HCT116 (cell line): ENCODE measurements around the gene C6orf47. TPM values are rescaled to one million over a fixed set of nuclear protein-coding genes. Genes with fewer than 3 reads are reported as not detected.

Experiments used
- ATAC-seq: fragments of 200-7000 bp; cut with Tn5 transposase; 2 replicates; pipeline ENCODE4 v1.9.1; 2020; ENCODE audit warnings: mild to moderate bottlenecking, moderate library complexity
- BruUV-seq: library from RNA; stranded (reverse); fragments of 400-500 nt; replicated peaks from 2 replicates; lab custom pipeline; 2021; lab: Mats Ljungman, UMichigan
- CTCF ChIA-PET: fragments of 300-600 bp; sonication (Branson Sonifier 250); formaldehyde crosslinking; loops from one replicate; lab custom pipeline; 2021; ENCODE audit warnings: antibody characterized with exemption; lab: Charles Lee
- POLR2A ChIA-PET: fragments of 300-600, 350-600 bp; sonication (Branson Sonifier 250); formaldehyde crosslinking; loops from one replicate; lab custom pipeline; 2021; ENCODE audit warnings: antibody characterized with exemption; lab: Charles Lee
- RAD21 ChIA-PET, 2 experiments: fragments of 300-600 bp; sonication (Branson Sonifier 250); formaldehyde crosslinking; loops; one replicate each; lab custom pipeline; 2023; ENCODE audit warnings: low total read pairs in 2 of 2; ENCODE audit not compliant: uncharacterized antibody in 2 of 2, unreplicated experiment in 2 of 2, low non-redundant PET in 1 of 2; lab: Charles Lee
- DNase-seq: peaks from one replicate; pipeline ENCODE4 v3.0.0-alpha.2; 2010; ENCODE audit warnings: low read depth, low spot score
- H2AFZ ChIP-seq: fragments of 200-600 bp; shearing (Covaris generic), sonication (generic); 2 replicates; pipeline ENCODE4 v1.6.1; 2017; ENCODE audit warnings: low read depth, mixed run types, mixed read lengths, antibody characterized with exemption, low read length; ENCODE audit not compliant: poor library complexity, severe bottlenecking
- H3K27ac ChIP-seq: 2 replicates; pipeline ENCODE4 v1.5.1; 2012; ENCODE audit warnings: low read depth, low read length
- H3K27me3 ChIP-seq: fragments of 200-600 bp; sonication (generic); 2 replicates; pipeline ENCODE4 v1.6.1; 2016; ENCODE audit warnings: mixed run types, low read length, mixed read lengths; ENCODE audit not compliant: insufficient read depth
- H3K36me3 ChIP-seq, 2 experiments: fragments of 200-500 bp in 1 of 2; fragments of 200-600 bp in 1 of 2; sonication (Bioruptor generic) in 1 of 2; sonication (generic) in 1 of 2; 2 replicates each; pipeline versions ENCODE4 v1.5.1 to v1.6.1; 2014 to 2016; ENCODE audit warnings: low read length in 2 of 2, inconsistent platforms in 1 of 2, mixed read lengths in 1 of 2, mixed run types in 1 of 2; ENCODE audit not compliant: insufficient read depth in 2 of 2, control insufficient read depth in 1 of 2
- H3K4me1 ChIP-seq, 2 experiments: fragments of 200-600 bp in 1 of 2; sonication (generic) in 1 of 2; 2 replicates each; pipeline versions ENCODE4 v1.5.1 to v1.6.1; 2012 to 2017; ENCODE audit warnings: low read length in 2 of 2, inconsistent platforms in 1 of 2, mild to moderate bottlenecking in 1 of 2, mixed read lengths in 1 of 2, mixed run types in 1 of 2, moderate library complexity in 1 of 2; ENCODE audit not compliant: insufficient read depth in 2 of 2, control insufficient read depth in 1 of 2
- H3K4me2 ChIP-seq: fragments of 200-600 bp; sonication (generic); 2 replicates; pipeline ENCODE4 v1.6.1; 2017; ENCODE audit warnings: mixed run types, low read length, mixed read lengths
- H3K4me3 ChIP-seq, 2 experiments: fragments of 200-600 bp in 1 of 2; sonication (generic) in 1 of 2; replicated peaks in 1 of 2; 2 replicates each; pipeline ENCODE4 v1.5.1; 2011 to 2016; ENCODE audit warnings: low read length in 2 of 2, control low read depth in 1 of 2, low read depth in 1 of 2, mild to moderate bottlenecking in 1 of 2, mixed read lengths in 1 of 2, mixed run types in 1 of 2
- H3K79me2 ChIP-seq: fragments of 200-600 bp; sonication (generic); 2 replicates; pipeline ENCODE4 v1.6.1; 2017; ENCODE audit warnings: mild to moderate bottlenecking, mixed run types, low read length, moderate library complexity, mixed read lengths; ENCODE audit not compliant: insufficient read depth
- H3K9ac ChIP-seq: fragments of 200-600 bp; sonication (generic); 2 replicates; pipeline ENCODE4 v1.6.1; 2016; ENCODE audit warnings: low read length, mixed read lengths
- H3K9me2 ChIP-seq: fragments of 200-600 bp; sonication (generic), shearing (Covaris generic); 2 replicates; pipeline ENCODE4 v1.6.1; 2017; ENCODE audit warnings: mixed run types, mild to moderate bottlenecking, moderate library complexity; ENCODE audit not compliant: insufficient read depth
- H3K9me3 ChIP-seq, 2 experiments: fragments of 200-500 bp in 1 of 2; fragments of 200-600 bp in 1 of 2; sonication (Bioruptor generic) in 1 of 2; sonication (generic) in 1 of 2; 2 replicates each; pipeline ENCODE4 v1.6.1; 2014 to 2017; ENCODE audit warnings: low read length in 2 of 2, mixed read lengths in 2 of 2, inconsistent platforms in 1 of 2, low read depth in 1 of 2, mild to moderate bottlenecking in 1 of 2, mixed run types in 1 of 2, moderate library complexity in 1 of 2; ENCODE audit not compliant: control insufficient read depth in 1 of 2, insufficient read depth in 1 of 2
- H4K20me1 ChIP-seq: fragments of 200-600 bp; sonication (generic), shearing (Covaris generic); 2 replicates; pipeline ENCODE4 v1.6.1; 2017; ENCODE audit warnings: mixed run types, mild to moderate bottlenecking, moderate library complexity; ENCODE audit not compliant: insufficient read depth
- ATF3 ChIP-seq: IDR thresholded peaks from 2 replicates; pipeline ENCODE4 v1.6.1; 2012
- CBX3 ChIP-seq: IDR thresholded peaks from 2 replicates; pipeline ENCODE4 v1.6.1; 2012; ENCODE audit warnings: low read depth
- CEBPB ChIP-seq: IDR thresholded peaks from 2 replicates; pipeline ENCODE4 v1.6.1; 2012; ENCODE audit warnings: low read depth
- EGR1 ChIP-seq: IDR thresholded peaks from 2 replicates; pipeline ENCODE4 v1.6.1; 2012; ENCODE audit warnings: low read depth
- ELF1 ChIP-seq: IDR thresholded peaks from 2 replicates; pipeline ENCODE4 v1.6.1; 2012; ENCODE audit warnings: low read depth, borderline replicate concordance
- EZH2 ChIP-seq: fragments of 200-600 bp; sonication (generic); IDR thresholded peaks from 2 replicates; pipeline ENCODE4 v1.6.1; 2017; ENCODE audit warnings: antibody characterized with exemption, mixed run types
- EZH2phosphoT487 ChIP-seq: fragments of 200-600 bp; IDR thresholded peaks from 2 replicates; pipeline ENCODE4 v1.6.1; 2018; ENCODE audit warnings: antibody characterized with exemption, borderline replicate concordance
- JUND ChIP-seq: IDR thresholded peaks from 2 replicates; pipeline ENCODE4 v1.6.1; 2012
- POLR2A ChIP-seq: IDR thresholded peaks from 2 replicates; pipeline ENCODE4 v1.7.0; 2011; ENCODE audit warnings: borderline replicate concordance; ENCODE audit not compliant: insufficient read depth, insufficient read length; ENCODE audit errors: extremely low read depth
- POLR2AphosphoS5 ChIP-seq: IDR thresholded peaks from 2 replicates; pipeline ENCODE4 v1.6.1; 2011; ENCODE audit warnings: mild to moderate bottlenecking, low read depth, low read length, moderate library complexity
- SIN3A ChIP-seq: IDR thresholded peaks from 2 replicates; pipeline ENCODE4 v1.6.1; 2012; ENCODE audit warnings: low read depth
- SP1 ChIP-seq: IDR thresholded peaks from 2 replicates; pipeline ENCODE4 v1.6.1; 2012; ENCODE audit warnings: low read depth
- SRF ChIP-seq: IDR thresholded peaks from 2 replicates; pipeline ENCODE4 v1.6.1; 2012; ENCODE audit warnings: low read depth
- TCF7L2 ChIP-seq: IDR thresholded peaks from 2 replicates; pipeline ENCODE4 v1.7.0; 2011; ENCODE audit warnings: borderline replicate concordance, inconsistent platforms; ENCODE audit not compliant: insufficient read depth, insufficient read length; ENCODE audit errors: extremely low read depth
- YY1 ChIP-seq: IDR thresholded peaks from 2 replicates; pipeline ENCODE4 v1.6.1; 2011; ENCODE audit warnings: low read length, low read depth, moderate library complexity, mild to moderate bottlenecking; ENCODE audit not compliant: insufficient replicate concordance; ENCODE audit errors: extremely low read depth
- ZNF274 ChIP-seq: fragments of 200-500 bp; sonication (Bioruptor generic); IDR thresholded peaks from 2 replicates; pipeline ENCODE4 v1.6.1; 2014; ENCODE audit warnings: mild to moderate bottlenecking, low read depth, low read length, inconsistent platforms
- intact Hi-C: fragments of 100-400 bp; cut with micrococcal nuclease; formaldehyde crosslinking; loops from 2 replicates; pipeline ENCODE4 v1.10.0; 2022
- total RNA-seq: library from RNA; stranded (reverse); gene quantifications from one replicate; pipeline ENCODE4 v1.2.1, GENCODE V29; 2021; ENCODE audit not compliant: unreplicated experiment

The C6orf47 gene
- total RNA-seq, 1 experiment from 2014 or later: 13.4 TPM

GRCh38 chr6:31677955-31678354, 17.4 kb upstream of the C6orf47 start:
- no peak overlapping the region for H2AFZ ChIP-seq
- BruUV-seq: no TSS peak
- no peak overlapping the region for H3K27ac ChIP-seq
- no peak for DNase-seq
- POLR2A ChIA-PET: no interaction called here
- H3K4me1 ChIP-seq: peaks cover 4 to 19% of the 10 kb centered on the region in 2 experiments; a peak in 3 of 4 replicates
- no peaks in the 10 kb centered on the region for H4K20me1 ChIP-seq
- H3K9ac ChIP-seq: no peak overlapping the region
- no peaks in the 10 kb centered on the region for H3K9me3 ChIP-seq
- RAD21 ChIA-PET: interaction anchor here in 1 of 2 experiments (0.5 kb wide), 1 partner anchor 27 kb away, joined by 3 read pairs; no protein-coding TSS in a partner anchor
- intact Hi-C loops: no loop called here
- H3K27me3 ChIP-seq: no peaks in the 10 kb centered on the region
- TF ChIP-seq CEBPB: no peak
- TF ChIP-seq TCF7L2: no peak
- no peak for TF ChIP-seq POLR2A
- TF ChIP-seq EZH2: no peak
- no peak for TF ChIP-seq ATF3
- no peak for TF ChIP-seq SP1
- TF ChIP-seq JUND: no peak
- TF ChIP-seq ELF1: no peak
- no peak for TF ChIP-seq YY1
- no peak for TF ChIP-seq SRF
- no peak for TF ChIP-seq EZH2phosphoT487
- no peak for TF ChIP-seq EGR1
- TF ChIP-seq ZNF274: no peak
- no peak for TF ChIP-seq SIN3A
- TF ChIP-seq POLR2AphosphoS5: no peak
- no peak for TF ChIP-seq CBX3
- H3K9me2 ChIP-seq: no peaks in the 10 kb centered on the region
- CTCF ChIA-PET: no interaction called here
- H3K4me3 ChIP-seq: no peak overlapping the region
- no peak overlapping the region for H3K4me2 ChIP-seq
- H3K36me3 ChIP-seq: no peaks in the 10 kb centered on the region; a peak in 1 of 4 replicates
- H3K79me2 ChIP-seq: no peaks in the 10 kb centered on the region
- ATAC-seq: no peak
